Stimulated activated CD4-positive, alpha-beta T cell treated with anti-CD3 and anti-CD28 coated beads, Interleukin-1b, Interleukin-23, amount 100 ng/mL, for 4 hours (primary cell): Measurements from ENCODE around the gene GZF1.
"Not testable (repeated sequence)": the region's sequence is repeated elsewhere in the genome, so short reads cannot be mapped to it uniquely, and the experiment has no call there.

Source experiments
- DNase-seq, 2 donors: peaks; one replicate each; pipeline ENCODE4 v3.0.0-alpha.2; 2020; ENCODE audit warnings: low read depth in 2 of 2

Gene GZF1

GRCh38 chr20:23346002-23346401 lies 16.0 kb upstream of the GZF1 start:
- no peak for DNase-seq

DNA sequence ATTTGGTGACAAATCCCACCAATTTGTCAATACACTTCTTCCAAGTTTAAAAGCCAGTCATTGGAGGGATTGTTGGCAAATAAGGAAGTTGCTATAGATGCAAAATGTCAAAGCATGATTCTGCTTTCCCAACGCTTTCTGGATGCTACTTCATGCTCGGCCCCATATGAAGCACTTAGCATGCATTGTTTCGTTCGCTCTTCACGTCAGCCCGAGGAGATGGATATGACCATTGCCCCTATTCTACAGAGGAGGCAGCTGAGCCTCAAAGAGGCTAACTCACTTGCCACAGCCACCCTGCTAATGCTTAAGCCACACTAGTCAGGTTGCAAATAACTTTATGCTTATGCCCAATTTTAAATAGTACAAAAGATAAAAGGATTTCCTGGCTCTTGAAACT lies 14.2 kb upstream of the GZF1 start:
- no peak for DNase-seq

GRCh38 chr20:23348510-23348909 lies 13.5 kb upstream of the GZF1 start:
- DNase-seq, result not testable (repeated sequence)

DNA sequence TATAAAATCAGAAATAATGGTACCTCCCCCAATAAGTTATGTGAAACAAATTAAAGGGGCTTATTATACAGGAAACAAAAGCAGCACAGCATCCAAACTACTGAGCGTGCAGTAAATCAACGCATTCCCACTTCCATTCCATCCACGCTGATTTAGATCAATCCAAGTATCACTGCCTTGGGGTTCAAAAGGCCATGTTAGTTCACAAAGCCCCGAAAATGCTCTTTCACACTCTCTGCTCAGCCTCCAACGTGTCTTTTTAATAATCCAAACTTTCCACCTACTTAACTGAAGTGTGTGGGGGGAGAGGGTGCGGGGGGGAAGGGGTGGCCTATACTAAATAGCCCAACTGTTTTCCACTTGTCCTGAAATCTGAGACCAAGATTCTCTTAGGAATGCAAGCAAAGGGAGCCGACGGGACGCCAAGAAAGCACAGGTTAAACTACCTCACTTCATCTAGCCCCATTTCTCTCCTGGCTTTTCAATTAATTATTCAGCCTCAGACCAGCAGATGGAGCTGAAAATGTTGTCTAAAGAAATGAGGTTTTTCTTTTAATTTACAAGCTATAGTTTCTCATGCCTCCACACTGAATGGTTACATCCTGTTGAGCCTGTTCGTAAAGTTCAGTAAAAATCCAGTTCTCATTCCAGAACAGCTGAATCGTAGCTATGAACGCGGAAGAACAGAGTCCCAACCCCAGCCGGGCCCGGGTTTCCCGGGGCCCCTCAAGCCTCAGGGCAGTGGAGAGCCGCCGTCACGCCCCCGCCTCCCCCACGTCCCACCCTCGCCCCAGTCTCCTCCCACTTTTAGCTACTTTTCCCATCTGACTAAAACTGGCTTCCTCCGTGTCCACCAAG lies 12.4 kb upstream of the GZF1 start:
- peak; percentile 67 to 74 for DNase-seq

- peak; percentile 93 to 95 for DNase-seq
Measured at GRCh38 chr20:23350196-23350903, 11.6 kb upstream of the GZF1 start, which contains the start of gene NXT1. Gene NXT1 (plus strand): TSS chr20:23350791. CDS start chr20:23354042, 3,251 bp downstream.

DNA sequence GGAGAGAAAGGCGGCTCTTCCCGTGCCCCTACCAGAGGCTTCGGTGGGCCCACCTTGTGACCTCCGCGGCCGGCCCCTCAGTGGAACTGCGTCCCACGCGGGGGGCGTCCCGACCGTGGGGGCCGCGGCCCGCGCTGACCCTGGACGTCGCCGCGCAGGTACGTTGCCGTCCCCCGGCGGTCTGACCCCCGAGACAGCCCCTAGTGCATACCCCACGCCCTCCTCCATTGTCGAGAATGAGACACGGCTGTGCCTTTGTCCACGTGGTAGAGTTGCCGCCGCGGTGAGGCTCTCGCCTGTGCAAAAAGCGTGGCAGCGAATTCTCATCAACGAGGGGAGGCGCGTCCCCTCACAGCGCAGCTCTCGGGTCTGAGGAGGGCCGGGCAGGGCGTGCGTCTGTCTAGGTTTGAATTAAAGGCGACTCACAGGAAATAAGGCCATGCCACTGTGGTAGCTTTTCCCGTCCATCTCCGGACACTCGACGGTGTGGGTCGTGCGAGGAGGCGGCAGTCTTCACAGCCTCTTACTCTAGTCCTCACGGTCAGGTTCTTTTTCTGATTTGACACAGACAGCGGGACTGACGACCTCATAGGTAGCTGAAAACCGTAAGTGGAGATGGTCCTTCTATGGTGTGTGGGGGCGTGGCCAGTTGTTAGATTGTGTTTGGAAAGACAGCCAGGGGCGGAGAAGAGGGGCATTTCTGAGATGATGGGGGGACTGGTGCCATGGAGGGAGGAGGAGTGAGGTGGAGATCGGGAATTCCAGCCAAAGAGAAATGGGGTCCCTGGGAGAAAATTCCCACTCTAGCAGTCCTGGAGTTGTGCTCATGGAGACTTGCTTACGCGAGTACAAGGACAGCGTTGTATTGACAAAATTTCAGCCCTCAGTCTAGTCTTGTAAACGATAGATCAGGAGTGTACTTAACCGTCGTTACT lies 10.8 kb upstream of the GZF1 start:
- DNase-seq, result peak; percentile 43 to 50

GRCh38 chr20:23356203-23356602 lies 5.8 kb upstream of the GZF1 start:
- no peak for DNase-seq

GRCh38 chr20:23357767-23358562 lies 4.0 kb upstream of the GZF1 start:
- peak; percentile 98 to 99 for DNase-seq

DNA sequence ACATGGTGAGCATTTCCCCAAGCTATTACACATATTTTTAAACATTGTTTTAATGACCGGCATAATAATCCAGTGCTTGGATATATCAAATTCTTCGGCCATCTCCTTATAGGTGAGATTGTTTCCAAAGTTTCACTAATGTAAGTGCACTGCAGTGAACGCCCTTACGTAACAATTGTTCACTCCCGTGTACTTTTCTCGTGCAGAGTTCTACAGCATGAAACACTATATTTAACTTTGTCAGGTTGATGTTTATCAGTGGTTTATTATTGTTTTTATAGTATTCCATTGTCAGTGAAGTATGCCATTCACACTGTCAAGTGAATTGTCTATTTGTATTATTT lies 3.4 kb upstream of the GZF1 start:
- DNase-seq, result no peak

GRCh38 chr20:23358923-23359593 lies 2.9 kb upstream of the GZF1 start:
- no peak for DNase-seq

- DNase-seq, result no peak
Measured at GRCh38 chr20:23360531-23360930, 1.5 kb upstream of the GZF1 start.

GRCh38 chr20:23361119-23361475 lies 885 bp upstream of the GZF1 start:
- DNase-seq, result no peak

GRCh38 chr20:23362392-23363256 lies 642 bp downstream of the GZF1 start:
- DNase-seq, result no peak

DNA sequence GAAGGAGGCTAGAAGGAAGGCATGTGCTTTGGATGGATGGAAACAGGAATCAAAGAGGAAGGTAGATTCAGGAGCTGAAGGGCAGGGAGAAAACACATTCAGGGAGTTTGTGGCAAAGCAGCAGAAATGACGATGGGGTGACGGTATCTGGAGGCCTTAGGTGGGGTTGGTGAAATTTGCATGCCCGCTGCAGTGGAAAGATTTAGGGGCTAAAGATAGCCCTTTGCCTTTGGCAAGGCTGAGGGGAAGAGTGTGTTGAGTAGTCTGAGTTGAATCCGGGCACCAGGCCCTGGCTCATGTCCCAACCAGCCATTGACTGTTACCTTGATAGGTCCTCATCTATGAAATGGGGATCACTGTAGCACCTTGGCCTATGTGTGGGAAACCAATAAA lies 1.3 kb downstream of the GZF1 start:
- DNase-seq, result no peak

DNA sequence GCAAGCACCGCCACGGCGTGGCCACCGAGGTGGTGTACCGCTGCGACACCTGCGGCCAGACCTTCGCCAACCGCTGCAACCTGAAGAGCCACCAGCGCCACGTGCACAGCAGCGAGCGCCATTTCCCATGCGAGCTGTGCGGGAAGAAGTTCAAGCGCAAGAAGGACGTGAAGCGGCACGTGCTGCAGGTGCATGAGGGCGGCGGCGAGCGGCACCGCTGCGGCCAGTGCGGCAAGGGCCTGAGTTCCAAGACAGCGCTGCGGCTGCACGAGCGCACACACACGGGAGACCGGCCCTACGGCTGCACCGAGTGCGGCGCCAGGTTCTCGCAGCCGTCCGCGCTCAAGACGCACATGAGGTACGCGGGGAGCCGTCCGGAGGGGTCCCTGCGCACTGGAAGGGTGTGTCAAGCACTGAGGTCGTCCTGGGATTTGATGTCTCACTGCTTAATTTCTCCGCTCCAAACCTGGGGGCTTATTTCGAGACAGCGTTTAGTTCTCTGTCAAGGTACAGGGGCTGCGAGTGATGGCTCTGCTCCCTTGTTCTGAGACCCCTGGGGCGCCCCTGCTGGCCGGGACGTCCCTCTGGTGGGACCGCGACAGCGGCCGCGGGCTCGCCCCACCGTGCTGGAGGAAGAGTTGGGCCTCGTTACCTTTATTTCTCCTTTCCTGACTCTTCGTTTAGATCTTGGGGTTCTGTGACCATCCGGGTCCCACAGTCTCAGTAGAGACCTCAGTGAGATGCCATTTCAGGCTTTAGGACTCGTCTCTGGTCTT lies 3.6 kb downstream of the GZF1 start:
- no peak for DNase-seq

DNA sequence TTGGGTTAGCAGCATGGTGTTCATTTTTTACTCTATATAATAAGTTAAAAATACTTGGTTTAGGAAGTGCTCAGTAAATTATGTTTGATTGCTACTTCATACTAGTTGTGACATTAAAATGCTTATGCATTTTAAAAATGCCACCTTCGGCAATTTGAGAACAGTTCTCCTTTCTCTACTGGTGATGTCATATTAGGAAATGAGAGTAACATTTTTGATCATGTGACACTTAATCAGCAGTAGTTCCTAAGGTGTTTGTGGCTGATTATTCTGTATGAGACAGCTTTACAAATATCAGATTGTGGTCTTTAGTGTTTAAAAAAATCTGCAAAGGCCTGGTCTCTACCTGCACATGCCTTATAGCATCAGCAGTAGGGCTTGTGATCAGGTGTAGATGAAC lies 4.4 kb downstream of the GZF1 start:
- DNase-seq, result no peak

GRCh38 chr20:23367770-23368169 lies 5.8 kb downstream of the GZF1 start:
- DNase-seq, result no peak

DNA sequence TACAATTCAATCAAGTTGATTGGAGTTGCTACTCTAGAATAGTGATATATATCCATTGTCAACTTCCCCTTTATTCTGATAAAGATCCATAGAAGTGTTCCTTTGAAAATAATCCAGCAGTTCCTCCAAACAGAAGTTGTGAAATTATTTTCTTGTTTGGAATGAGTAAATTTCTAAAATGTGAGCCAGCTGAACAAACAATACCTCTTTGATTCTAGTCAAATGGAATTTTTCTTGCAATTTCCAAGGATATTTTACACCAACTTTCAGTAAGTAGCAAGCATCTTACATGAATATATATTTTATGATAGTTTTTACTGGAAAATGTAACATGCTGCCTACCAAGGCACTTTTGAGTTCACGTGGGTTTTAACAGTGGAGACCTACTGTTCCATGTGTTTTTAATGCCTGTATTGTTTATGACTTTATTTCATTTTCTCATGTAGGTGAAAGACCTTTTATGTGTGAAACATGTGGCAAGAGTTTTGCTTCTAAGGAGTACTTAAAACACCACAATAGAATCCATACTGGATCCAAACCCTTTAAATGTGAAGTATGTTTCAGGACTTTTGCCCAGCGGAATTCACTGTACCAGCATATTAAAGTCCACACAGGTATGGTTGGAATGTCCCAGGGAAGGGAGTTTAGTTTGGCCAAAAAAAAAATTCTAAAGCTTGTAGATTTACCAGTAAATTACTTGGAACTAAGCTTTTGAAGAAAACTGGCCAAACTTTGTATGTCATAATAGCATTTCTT lies 6.5 kb downstream of the GZF1 start:
- DNase-seq, result no peak
